K562 (cell line): Measurements from ENCODE around the gene STAB2. TPM values are rescaled to one million over a fixed set of nuclear protein-coding genes. Genes with fewer than 3 reads are reported as not detected.

Experiments
- ATAC-seq: fragments of 200-7000 bp; cut with Tn5 transposase; 3 replicates; pipeline ENCODE4 v1.9.1; 2020; ENCODE audit warnings: moderate library complexity
- BruUV-seq: library from RNA; stranded (reverse); fragments of 400-500 nt; replicated peaks from 2 replicates; lab custom pipeline; 2021; lab: Mats Ljungman, UMichigan
- CTCF ChIA-PET: fragments of 300-600 bp; formaldehyde crosslinking; extraction: SDS; loops from one replicate; lab custom pipeline; 2021; ENCODE audit warnings: low intra/inter-chr PET ratio; lab: Yijun Ruan, JAX
- POLR2A ChIA-PET: fragments of 300-600, 350-650 bp; sonication (Branson Sonifier 250); formaldehyde crosslinking; extraction: SDS; loops from one replicate; lab custom pipeline; 2021; ENCODE audit warnings: antibody characterized with exemption, inconsistent platforms; lab: Yijun Ruan, JAX
- DNase-seq, 4 experiments: peaks; one replicate each; pipeline versions ENCODE4 v3.0.0 to v3.0.0-alpha.2; 2011 to 2018; ENCODE audit warnings: low spot score in 3 of 4, mixed read lengths in 3 of 4; ENCODE audit errors: extremely low read depth in 1 of 4
- FAIRE-seq: peaks from 2 replicates; lab custom pipeline; 2011; peaks lifted over from hg19 to GRCh38; lab: Jason Lieb, UNC
- H2AFZ ChIP-seq: 2 replicates; pipeline ENCODE4 v1.6.0; 2011; ENCODE audit warnings: low read depth, low read length, control low read depth, inconsistent platforms
- H3K27ac ChIP-seq: fragments of 200-600 bp; 3 replicates; pipeline ENCODE4 v1.8.0; 2011; ENCODE audit warnings: low read depth, mild to moderate bottlenecking, control low read depth, inconsistent platforms, low read length, moderate library complexity, mixed read lengths; ENCODE audit errors: extremely low read depth
- H3K27me3 ChIP-seq, 2 experiments: fragments of 300-600 bp in 1 of 2; 2 replicates in 1 of 2; 3 replicates in 1 of 2; pipeline versions ENCODE4 v1.6.0 to v1.8.0; 2011; ENCODE audit warnings: inconsistent platforms in 2 of 2, low read length in 2 of 2, mild to moderate bottlenecking in 1 of 2, mixed read lengths in 1 of 2, moderate library complexity in 1 of 2; ENCODE audit not compliant: control insufficient read depth in 2 of 2, insufficient read depth in 2 of 2
- H3K36me3 ChIP-seq: fragments of 300-600 bp; 3 replicates; pipeline ENCODE4 v1.8.0; 2011; ENCODE audit warnings: mild to moderate bottlenecking, low read length, inconsistent platforms; ENCODE audit not compliant: control insufficient read depth, insufficient read depth
- H3K4me1 ChIP-seq, 2 experiments: fragments of 200-600 bp in 1 of 2; replicated peaks in 1 of 2; 2 replicates in 1 of 2; 3 replicates in 1 of 2; pipeline versions ENCODE4 v1.5.1 to v1.8.0; 2011; ENCODE audit warnings: inconsistent platforms in 2 of 2, low read length in 2 of 2, mild to moderate bottlenecking in 1 of 2, mixed read lengths in 1 of 2, moderate library complexity in 1 of 2; ENCODE audit not compliant: control insufficient read depth in 2 of 2, insufficient read depth in 2 of 2
- H3K4me2 ChIP-seq: 2 replicates; pipeline ENCODE4 v1.6.1; 2011; ENCODE audit warnings: low read length, control low read depth, inconsistent platforms, mixed read lengths; ENCODE audit not compliant: insufficient read depth
- H3K4me3 ChIP-seq: fragments of 200-600 bp; sonication (generic), shearing (Covaris generic); 2 replicates; pipeline ENCODE4 v1.5.1; 2016; ENCODE audit warnings: control low read depth, inconsistent platforms
- H3K79me2 ChIP-seq: fragments of 200-600 bp; 3 replicates; pipeline ENCODE4 v1.8.0; 2011; ENCODE audit warnings: low read length, inconsistent platforms; ENCODE audit not compliant: control insufficient read depth, insufficient read depth
- H3K9ac ChIP-seq, 2 experiments: 2 replicates each; pipeline versions ENCODE4 v1.6.0 to v1.6.1; 2011; ENCODE audit warnings: low read depth in 2 of 2, low read length in 2 of 2, control low read depth in 1 of 2, inconsistent platforms in 1 of 2, mild to moderate bottlenecking in 1 of 2, mixed read lengths in 1 of 2; ENCODE audit not compliant: insufficient read depth in 1 of 2
- H3K9me1 ChIP-seq: one replicate; pipeline ENCODE4 v1.6.0; 2011; ENCODE audit warnings: inconsistent platforms, mild to moderate bottlenecking, low read length, moderate library complexity; ENCODE audit not compliant: control insufficient read depth, insufficient read depth
- H3K9me3 ChIP-seq: replicated peaks from 2 replicates; pipeline ENCODE4 v1.5.1; 2011; ENCODE audit warnings: low read depth, low read length, inconsistent platforms; ENCODE audit not compliant: control insufficient read depth, insufficient read depth
- H4K20me1 ChIP-seq: replicated peaks from 2 replicates; pipeline ENCODE4 v1.6.1; 2011; ENCODE audit warnings: low read length, inconsistent platforms, mixed read lengths; ENCODE audit not compliant: control insufficient read depth, insufficient read depth
- BMI1 ChIP-seq: fragments of 150-350 bp; IDR thresholded peaks from 2 replicates; pipeline ENCODE4 v1.6.1; 2014; ENCODE audit warnings: low read length
- BRCA1 ChIP-seq, 2 experiments: fragments of 450-650 bp in 1 of 2; sonication (generic) in 1 of 2; formaldehyde crosslinking in 1 of 2; IDR thresholded peaks; 2 replicates each; pipeline versions ENCODE4 v1.5.0 to v1.6.1; 2017 to 2020; ENCODE audit warnings: mild to moderate bottlenecking in 1 of 2, missing genetic modification reagents in 1 of 2
- CBFB ChIP-seq: sonication (generic); formaldehyde crosslinking; IDR thresholded peaks from 2 replicates; pipeline ENCODE4 v1.4.0; 2020; ENCODE audit warnings: mild to moderate bottlenecking, missing genetic modification reagents
- CREM ChIP-seq: IDR thresholded peaks from 2 replicates; pipeline ENCODE4 v1.6.1; 2014; ENCODE audit warnings: antibody characterized with exemption, low read depth
- JUNB ChIP-seq: fragments of 450-650 bp; formaldehyde crosslinking; conservative IDR thresholded peaks from 2 replicates; pipeline ENCODE4 v1.4.0; 2020; ENCODE audit warnings: mild to moderate bottlenecking
- PATZ1 ChIP-seq: fragments of 250-450 bp; sonication (Bioruptor Pico); IDR thresholded peaks from 2 replicates; pipeline ENCODE4 v1.5.0; 2020; ENCODE audit warnings: mild to moderate bottlenecking, borderline replicate concordance
- PRPF4 ChIP-seq: fragments of 200-400 bp; formaldehyde crosslinking; IDR thresholded peaks from one replicate; pipeline ENCODE4 v1.6.1; 2017; ENCODE audit warnings: low read length, low read depth, mild to moderate bottlenecking; ENCODE audit not compliant: insufficient read depth, poor library complexity, severe bottlenecking
- RBM15 ChIP-seq: fragments of 200-400 bp; formaldehyde crosslinking; IDR thresholded peaks from 2 replicates; pipeline ENCODE4 v1.6.1; 2018; ENCODE audit warnings: mild to moderate bottlenecking, low read length, moderate library complexity; ENCODE audit not compliant: insufficient read depth
- SNIP1 ChIP-seq: fragments of 450-650 bp; IDR thresholded peaks from 2 replicates; pipeline ENCODE4 v1.7.1; 2017; ENCODE audit warnings: low read depth, mild to moderate bottlenecking
- SRF ChIP-seq, 2 experiments: fragments of 250-450, 450-650 bp in 1 of 2; sonication (Bioruptor Pico) in 1 of 2; sonication (generic) in 1 of 2; formaldehyde crosslinking; IDR thresholded peaks; 2 replicates each; pipeline versions ENCODE4 v1.5.0 to v1.5.1; 2020 to 2022; ENCODE audit warnings: mild to moderate bottlenecking in 1 of 2, missing genetic modification reagents in 1 of 2
- TEAD2 ChIP-seq: fragments of 450-650 bp; IDR thresholded peaks from 2 replicates; pipeline ENCODE4 v1.6.1; 2016; ENCODE audit warnings: missing genetic modification characterization, control low read depth, missing compliant biosample characterization
- ZNF449 ChIP-seq: fragments of 250-450 bp; sonication (Bioruptor Pico); IDR thresholded peaks from 2 replicates; pipeline ENCODE4 v1.8.0; 2022; ENCODE audit warnings: moderate library complexity, mild to moderate bottlenecking, inconsistent platforms
- ZNF583 ChIP-seq: fragments of 250-450 bp; sonication (Bioruptor Pico); IDR thresholded peaks from 2 replicates; pipeline ENCODE4 v1.4.0; 2020
- WGBS: fragments of 100-300 bp; shearing (Covaris generic); methylation state at CpG from one replicate; pipeline ENCODE4 v1.1.6; 2016; ENCODE audit warnings: low coverage, mixed read lengths; ENCODE audit not compliant: insufficient coverage; ENCODE audit errors: missing lambda C conversion rate; 5-methylcytosine and 5-hydroxymethylcytosine counted together
- in situ Hi-C: fragments of 300-500 bp; cut with MboI; formaldehyde crosslinking; loops from 4 replicates; pipeline ENCODE4 v1.15.0; 2018; ENCODE audit warnings: inconsistent platforms, mixed read lengths
- intact Hi-C: fragments of 100-400 bp; cut with micrococcal nuclease; formaldehyde crosslinking; loops from 2 replicates; pipeline ENCODE4 v1.14.2; 2022
- polyA plus RNA-seq, 8 experiments: library from polyadenylated mRNA; depleted of rRNA in 4 of 8; stranded (reverse) in 5 of 8; unstranded in 3 of 8; fragments of >200 nt; fragmentation: Nextera tagmentation in 2 of 8; fragmentation: Illumina TruSeq in 1 of 8; extraction: Ambion mirVana in 2 of 8; extraction: Trizol in 1 of 8; gene quantifications; 2 replicates each; pipeline versions ENCODE4 v1.2.1 to v1.2.3, GENCODE V29; 2011 to 2014; ENCODE audit warnings: inconsistent platforms in 1 of 8, missing spikeins in 1 of 8
- total RNA-seq, 7 experiments: library from RNA; depleted of rRNA in 6 of 7; stranded (reverse); fragments of >200 nt in 6 of 7; fragmentation: Illumina TruSeq in 2 of 7; extraction: Trizol in 2 of 7; gene quantifications; 2 replicates each; pipeline versions ENCODE4 v1.2.1 to v1.2.3, GENCODE V29; 2011 to 2021; ENCODE audit warnings: low replicate concordance in 1 of 7
- TF ChIP-seq, protein P1 (sequence below): fragments of 200-800 bp; sonication (Bioruptor generic); IDR thresholded peaks from 2 replicates; pipeline ENCODE4 v1.6.1; 2017; ENCODE audit warnings: missing genetic modification characterization, missing compliant biosample characterization

Gene STAB2
- total and polyA plus RNA-seq, 9 of the 15 experiments (the other 6 are each of a cell fraction or from before 2014, with no cell fraction given): 0.10 TPM; not detected in 8

DNA sequence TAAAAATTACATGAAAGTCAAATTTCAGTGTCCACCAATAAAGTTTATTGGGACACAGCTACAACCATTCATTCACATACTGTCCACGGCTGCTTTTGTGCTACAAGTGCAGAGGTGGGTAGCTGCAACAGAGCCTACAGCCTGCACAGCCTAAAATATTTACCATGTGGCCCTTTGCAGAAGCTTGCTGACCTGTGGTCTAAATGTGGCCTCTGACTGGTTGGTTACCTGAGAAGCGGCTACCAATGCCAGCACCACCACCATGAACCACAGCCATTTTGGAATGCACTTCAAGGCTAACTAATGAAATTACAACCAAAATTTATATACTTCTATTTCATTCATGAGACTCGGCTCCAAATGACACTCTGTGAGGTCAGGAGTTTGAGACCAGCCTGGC, 195.3 kb downstream of the STAB2 start:
- in situ Hi-C loops: no loop called here
- no peaks in the 10 kb centered on the region for H3K27me3 ChIP-seq
- H3K4me3 ChIP-seq: no peak overlapping the region
- no peak overlapping the region for H2AFZ ChIP-seq
- no peaks in the 10 kb centered on the region; the same call in 2 of the 3 replicates for H3K79me2 ChIP-seq
- WGBS: 92% methylated on average over 3 of the region's 3 CpGs
- ChIA-PET CTCF (no interaction called here), POLR2A (interaction anchor here (0.5 to 1.8 kb wide), 5 partner anchors 9 to 175 kb away, joined by 3 to 6 read pairs (median 3); no protein-coding TSS in a partner anchor)
- no peak for DNase-seq
- no TSS peak for BruUV-seq
- 0 out of 2 replicates have a peak, but pooled peaks cover 7% of the 10 kb centered on the region for H4K20me1 ChIP-seq
- intact Hi-C loops: no loop called here
- no peak for FAIRE-seq
- ATAC-seq: no peak
- H3K4me1 ChIP-seq: no peaks in the 10 kb centered on the region
- H3K9ac ChIP-seq: no peak overlapping the region
- no peaks in the 10 kb centered on the region for H3K9me1 ChIP-seq
- no peak overlapping the region for H3K27ac ChIP-seq
- H3K36me3 ChIP-seq: peaks cover 95% of the 10 kb centered on the region; the same call in 2 of the 3 replicates
- no peak overlapping the region for H3K4me2 ChIP-seq
- no peaks in the 10 kb centered on the region for H3K9me3 ChIP-seq
- no peak for TF ChIP-seq CREM
- no peak for TF ChIP-seq BRCA1 (IDR thresholded peaks at IDR 0.05)
- no peak for TF ChIP-seq BRCA1 (CRISPR knock-in tag; IDR thresholded peaks at IDR 0.05)
- TF ChIP-seq PATZ1: no peak
- no peak for TF ChIP-seq SRF (CRISPR knock-in tag; IDR thresholded peaks at IDR 0.05)
- TF ChIP-seq ZNF583 (CRISPR knock-in tag): no peak
- TF ChIP-seq BMI1: no peak
- TF ChIP-seq, protein P1, sequence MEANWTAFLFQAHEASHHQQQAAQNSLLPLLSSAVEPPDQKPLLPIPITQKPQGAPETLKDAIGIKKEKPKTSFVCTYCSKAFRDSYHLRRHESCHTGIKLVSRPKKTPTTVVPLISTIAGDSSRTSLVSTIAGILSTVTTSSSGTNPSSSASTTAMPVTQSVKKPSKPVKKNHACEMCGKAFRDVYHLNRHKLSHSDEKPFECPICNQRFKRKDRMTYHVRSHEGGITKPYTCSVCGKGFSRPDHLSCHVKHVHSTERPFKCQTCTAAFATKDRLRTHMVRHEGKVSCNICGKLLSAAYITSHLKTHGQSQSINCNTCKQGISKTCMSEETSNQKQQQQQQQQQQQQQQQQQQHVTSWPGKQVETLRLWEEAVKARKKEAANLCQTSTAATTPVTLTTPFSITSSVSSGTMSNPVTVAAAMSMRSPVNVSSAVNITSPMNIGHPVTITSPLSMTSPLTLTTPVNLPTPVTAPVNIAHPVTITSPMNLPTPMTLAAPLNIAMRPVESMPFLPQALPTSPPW: no peak
- no peak for TF ChIP-seq TEAD2 (tag)
- no peak for TF ChIP-seq CBFB (CRISPR knock-in tag)
- no peak for TF ChIP-seq ZNF449 (CRISPR knock-in tag)
- no peak for TF ChIP-seq JUNB (CRISPR knock-in tag)
- no peak for TF ChIP-seq PRPF4
- no peak for TF ChIP-seq SNIP1
- TF ChIP-seq RBM15: no peak
